A673 (cell line): Measurements from ENCODE around the gene SEC23B.

Source experiments
- EZH2 ChIP-seq: fragments of 200-600 bp; sonication (generic); IDR thresholded peaks from 2 replicates; pipeline ENCODE4 v1.6.1; 2017; ENCODE audit warnings: borderline replicate concordance, low read depth, mild to moderate bottlenecking, mixed read lengths, antibody characterized with exemption, low read length; ENCODE audit not compliant: poor library complexity, severe bottlenecking
- TF ChIP-seq, protein P1 (sequence below): fragments of 300-800, 200-600 bp; sonication (generic); conservative IDR thresholded peaks from 2 replicates; pipeline ENCODE4 v1.5.1; 2017; ENCODE audit warnings: low read depth, mild to moderate bottlenecking, antibody characterized with exemption, low read length, moderate library complexity, mixed read lengths

DNA sequence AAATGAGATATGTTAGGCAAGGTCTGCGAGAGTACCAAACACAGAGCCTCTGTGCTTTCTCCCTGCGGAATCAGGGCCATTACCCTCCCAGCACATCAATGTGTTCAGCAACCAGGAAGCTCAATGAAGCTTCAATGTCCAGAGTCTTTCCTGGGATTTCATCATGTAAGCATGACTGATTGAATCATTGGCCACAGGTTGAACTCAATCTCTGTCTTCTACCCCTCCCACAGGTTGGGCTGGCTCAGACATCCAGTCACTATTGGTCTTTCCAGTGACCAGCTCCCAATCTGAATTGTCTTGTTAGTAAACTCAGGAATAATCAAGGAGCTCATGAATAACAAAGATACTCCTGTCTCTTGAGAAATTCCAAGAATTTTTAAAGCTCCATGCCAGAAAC lies 77.4 kb downstream of the SEC23B start:
- TF ChIP-seq, protein P1, sequence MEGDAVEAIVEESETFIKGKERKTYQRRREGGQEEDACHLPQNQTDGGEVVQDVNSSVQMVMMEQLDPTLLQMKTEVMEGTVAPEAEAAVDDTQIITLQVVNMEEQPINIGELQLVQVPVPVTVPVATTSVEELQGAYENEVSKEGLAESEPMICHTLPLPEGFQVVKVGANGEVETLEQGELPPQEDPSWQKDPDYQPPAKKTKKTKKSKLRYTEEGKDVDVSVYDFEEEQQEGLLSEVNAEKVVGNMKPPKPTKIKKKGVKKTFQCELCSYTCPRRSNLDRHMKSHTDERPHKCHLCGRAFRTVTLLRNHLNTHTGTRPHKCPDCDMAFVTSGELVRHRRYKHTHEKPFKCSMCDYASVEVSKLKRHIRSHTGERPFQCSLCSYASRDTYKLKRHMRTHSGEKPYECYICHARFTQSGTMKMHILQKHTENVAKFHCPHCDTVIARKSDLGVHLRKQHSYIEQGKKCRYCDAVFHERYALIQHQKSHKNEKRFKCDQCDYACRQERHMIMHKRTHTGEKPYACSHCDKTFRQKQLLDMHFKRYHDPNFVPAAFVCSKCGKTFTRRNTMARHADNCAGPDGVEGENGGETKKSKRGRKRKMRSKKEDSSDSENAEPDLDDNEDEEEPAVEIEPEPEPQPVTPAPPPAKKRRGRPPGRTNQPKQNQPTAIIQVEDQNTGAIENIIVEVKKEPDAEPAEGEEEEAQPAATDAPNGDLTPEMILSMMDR, result no peak
- TF ChIP-seq EZH2, result no peak
